ENCODE results near the gene POU2F2.
"Not testable (repeated sequence)": the region's sequence is repeated elsewhere in the genome, so short reads cannot be mapped to it uniquely, and the experiment has no call there.

The POU2F2 gene

GRCh38 chr19:42048992-42049391, 83.3 kb downstream of the POU2F2 start:
- H3K36me3 ChIP-seq (ENCODE audit: control insufficient read depth in 2 of 2, insufficient read depth in 2 of 2, low read length in 2 of 2): no peaks in the 10 kb centered on the region
- no peak overlapping the region for H3K27ac ChIP-seq (ENCODE audit: low read depth in 2 of 2, low read length in 2 of 2)
- peak overlapping the region; percentile 32 to 46 for H3K4me3 ChIP-seq (ENCODE audit: low read length in 2 of 2)
- no peaks in the 10 kb centered on the region for H3K27me3 ChIP-seq (ENCODE audit: control insufficient read depth in 2 of 2, insufficient read depth in 2 of 2, low read length in 2 of 2)
- no peaks in the 10 kb centered on the region for H3K9me3 ChIP-seq (ENCODE audit: control insufficient read depth in 2 of 2, low read length in 2 of 2)
- H3K4me1 ChIP-seq (ENCODE audit: control insufficient read depth in 2 of 2, insufficient read depth in 2 of 2, low read length in 2 of 2): peaks cover 0 to 6% of the 10 kb centered on the region in 2 donors
- H3K9ac ChIP-seq (ENCODE audit: low read depth in 1 of 2, low read length in 2 of 2): no peak overlapping the region

GRCh38 chr19:42045575-42045974, 86.7 kb downstream of the POU2F2 start:
- Histone ChIP-seq H3K27me3 (ENCODE audit: control insufficient read depth in 2 of 2, insufficient read depth in 2 of 2, low read length in 2 of 2) (no peaks in the 10 kb centered on the region), H3K36me3 (ENCODE audit: control insufficient read depth in 2 of 2, insufficient read depth in 2 of 2, low read length in 2 of 2) (no peaks in the 10 kb centered on the region), H3K4me3 (ENCODE audit: low read length in 2 of 2) (no peak overlapping the region), H3K4me1 (ENCODE audit: control insufficient read depth in 2 of 2, insufficient read depth in 2 of 2, low read length in 2 of 2) (peaks cover 0 to 6% of the 10 kb centered on the region in 2 donors), H3K9ac (ENCODE audit: low read depth in 1 of 2, low read length in 2 of 2) (no peak overlapping the region), H3K9me3 (ENCODE audit: control insufficient read depth in 2 of 2, low read length in 2 of 2) (no peaks in the 10 kb centered on the region), H3K27ac (ENCODE audit: low read depth in 2 of 2, low read length in 2 of 2) (no peak overlapping the region)

- Histone ChIP-seq H3K4me1 (ENCODE audit: control insufficient read depth in 2 of 2, insufficient read depth in 2 of 2, low read length in 2 of 2) (no peaks in the 10 kb centered on the region), H3K27ac (ENCODE audit: low read depth in 2 of 2, low read length in 2 of 2) (no peak overlapping the region), H3K9me3 (ENCODE audit: control insufficient read depth in 2 of 2, low read length in 2 of 2) (no peaks in the 10 kb centered on the region), H3K36me3 (ENCODE audit: control insufficient read depth in 2 of 2, insufficient read depth in 2 of 2, low read length in 2 of 2) (no peaks in the 10 kb centered on the region), H3K27me3 (ENCODE audit: control insufficient read depth in 2 of 2, insufficient read depth in 2 of 2, low read length in 2 of 2) (no peaks in the 10 kb centered on the region), H3K9ac (ENCODE audit: low read depth in 1 of 2, low read length in 2 of 2) (no peak overlapping the region), H3K4me3 (ENCODE audit: low read length in 2 of 2) (no peak overlapping the region)
These were observed 89.6 kb downstream of the POU2F2 start for GRCh38 chr19:42042455-42043170.

DNA sequence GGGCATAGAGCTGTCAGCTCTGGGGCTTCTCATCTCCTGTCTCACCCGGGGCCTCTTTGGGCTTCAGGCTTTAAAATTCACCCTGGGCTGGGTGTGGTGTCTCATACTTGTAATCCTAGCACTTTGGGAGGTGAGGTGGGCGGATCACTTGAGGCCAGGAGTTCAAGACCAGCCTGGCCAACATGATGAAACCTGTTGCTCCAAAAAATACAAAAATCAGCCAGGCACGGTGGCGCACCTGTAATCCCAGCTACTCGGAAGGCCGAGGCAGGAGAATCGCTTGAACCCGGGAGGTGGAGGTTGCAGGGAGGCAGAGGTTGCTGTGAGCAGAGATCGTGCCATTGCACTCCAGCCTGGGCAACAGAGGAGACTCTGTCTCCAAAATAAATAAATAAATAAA, 91.8 kb downstream of the POU2F2 start:
- H3K4me3 ChIP-seq (ENCODE audit: low read length in 2 of 2); H3K27me3 ChIP-seq (ENCODE audit: control insufficient read depth in 2 of 2, insufficient read depth in 2 of 2, low read length in 2 of 2); H3K9ac ChIP-seq (ENCODE audit: low read depth in 1 of 2, low read length in 2 of 2); H3K9me3 ChIP-seq (ENCODE audit: control insufficient read depth in 2 of 2, low read length in 2 of 2); H3K36me3 ChIP-seq (ENCODE audit: control insufficient read depth in 2 of 2, insufficient read depth in 2 of 2, low read length in 2 of 2); H3K4me1 ChIP-seq (ENCODE audit: control insufficient read depth in 2 of 2, insufficient read depth in 2 of 2, low read length in 2 of 2); H3K27ac ChIP-seq (ENCODE audit: low read depth in 2 of 2, low read length in 2 of 2): not testable (repeated sequence)

- Histone ChIP-seq H3K27me3 (ENCODE audit: control insufficient read depth in 2 of 2, insufficient read depth in 2 of 2, low read length in 2 of 2) (no peaks in the 10 kb centered on the region), H3K9ac (ENCODE audit: low read depth in 1 of 2, low read length in 2 of 2) (no peak overlapping the region), H3K36me3 (ENCODE audit: control insufficient read depth in 2 of 2, insufficient read depth in 2 of 2, low read length in 2 of 2) (no peaks in the 10 kb centered on the region), H3K4me3 (ENCODE audit: low read length in 2 of 2) (no peak overlapping the region), H3K27ac (ENCODE audit: low read depth in 2 of 2, low read length in 2 of 2) (no peak overlapping the region), H3K4me1 (ENCODE audit: control insufficient read depth in 2 of 2, insufficient read depth in 2 of 2, low read length in 2 of 2) (no peaks in the 10 kb centered on the region), H3K9me3 (ENCODE audit: control insufficient read depth in 2 of 2, low read length in 2 of 2) (no peaks in the 10 kb centered on the region)
These were observed 92.2 kb downstream of the POU2F2 start for GRCh38 chr19:42040031-42040430.

DNA sequence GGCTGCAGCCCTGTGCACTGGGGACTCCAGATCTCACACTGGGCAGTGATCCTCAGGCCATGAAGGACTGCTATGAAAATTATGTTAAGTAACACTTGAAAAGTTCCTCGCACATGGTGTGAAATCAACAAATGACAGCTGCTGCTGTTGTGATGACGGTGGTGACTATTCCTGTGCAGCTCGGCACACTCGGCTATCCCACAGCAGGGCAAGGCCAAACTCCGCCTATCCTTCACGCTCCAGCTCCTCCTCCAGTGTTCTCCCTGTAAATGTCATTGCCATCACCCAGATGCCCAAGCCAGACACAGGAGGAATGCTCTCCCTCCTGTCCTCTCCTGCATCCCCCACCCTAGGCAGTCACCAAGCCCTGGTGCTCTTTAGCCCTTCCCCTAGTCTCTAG, 93.6 kb downstream of the POU2F2 start:
- Histone ChIP-seq H3K27me3 (ENCODE audit: control insufficient read depth in 2 of 2, insufficient read depth in 2 of 2, low read length in 2 of 2) (no peaks in the 10 kb centered on the region), H3K9ac (ENCODE audit: low read depth in 1 of 2, low read length in 2 of 2) (no peak overlapping the region), H3K4me1 (ENCODE audit: control insufficient read depth in 2 of 2, insufficient read depth in 2 of 2, low read length in 2 of 2) (no peaks in the 10 kb centered on the region), H3K36me3 (ENCODE audit: control insufficient read depth in 2 of 2, insufficient read depth in 2 of 2, low read length in 2 of 2) (no peaks in the 10 kb centered on the region), H3K27ac (ENCODE audit: low read depth in 2 of 2, low read length in 2 of 2) (no peak overlapping the region), H3K9me3 (ENCODE audit: control insufficient read depth in 2 of 2, low read length in 2 of 2) (no peaks in the 10 kb centered on the region), H3K4me3 (ENCODE audit: low read length in 2 of 2) (no peak overlapping the region)

DNA sequence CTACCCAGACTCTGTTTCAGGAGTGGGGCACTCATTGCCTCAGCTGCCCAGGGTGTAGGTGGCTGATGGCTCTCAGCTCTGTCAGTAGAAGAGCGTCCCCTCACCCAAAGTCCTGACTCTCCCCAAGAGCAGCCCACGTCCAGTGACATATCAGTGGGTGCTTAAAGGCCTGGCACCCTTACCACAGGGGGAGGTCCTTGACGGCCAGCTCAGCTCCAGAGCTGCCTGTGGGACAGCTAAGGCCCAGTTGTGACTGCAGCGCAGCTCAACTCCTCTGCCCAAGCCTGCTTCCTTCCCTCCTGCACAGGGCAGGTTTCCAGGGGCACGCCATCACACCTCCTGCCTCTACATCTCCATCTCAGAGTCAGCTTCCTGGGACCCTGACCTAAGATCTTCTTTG, 94.6 kb downstream of the POU2F2 start:
- no peaks in the 10 kb centered on the region for H3K36me3 ChIP-seq (ENCODE audit: control insufficient read depth in 2 of 2, insufficient read depth in 2 of 2, low read length in 2 of 2)
- H3K9me3 ChIP-seq (ENCODE audit: control insufficient read depth in 2 of 2, low read length in 2 of 2): no peaks in the 10 kb centered on the region
- H3K4me3 ChIP-seq (ENCODE audit: low read length in 2 of 2): no peak overlapping the region
- H3K9ac ChIP-seq (ENCODE audit: low read depth in 1 of 2, low read length in 2 of 2): no peak overlapping the region
- H3K4me1 ChIP-seq (ENCODE audit: control insufficient read depth in 2 of 2, insufficient read depth in 2 of 2, low read length in 2 of 2): no peaks in the 10 kb centered on the region
- H3K27me3 ChIP-seq (ENCODE audit: control insufficient read depth in 2 of 2, insufficient read depth in 2 of 2, low read length in 2 of 2): no peaks in the 10 kb centered on the region
- H3K27ac ChIP-seq (ENCODE audit: low read depth in 2 of 2, low read length in 2 of 2): no peak overlapping the region

Data from mucosa of rectum (tissue), 2 donors.